ENCODE measurements around the gene STUB1. TPM values are rescaled to one million over a fixed set of nuclear protein-coding genes. Genes with fewer than 3 reads are reported as not detected.

The STUB1 gene
- total RNA-seq, 4 donors from 2014 or later, result 155 to 215 (median 178) TPM

DNA sequence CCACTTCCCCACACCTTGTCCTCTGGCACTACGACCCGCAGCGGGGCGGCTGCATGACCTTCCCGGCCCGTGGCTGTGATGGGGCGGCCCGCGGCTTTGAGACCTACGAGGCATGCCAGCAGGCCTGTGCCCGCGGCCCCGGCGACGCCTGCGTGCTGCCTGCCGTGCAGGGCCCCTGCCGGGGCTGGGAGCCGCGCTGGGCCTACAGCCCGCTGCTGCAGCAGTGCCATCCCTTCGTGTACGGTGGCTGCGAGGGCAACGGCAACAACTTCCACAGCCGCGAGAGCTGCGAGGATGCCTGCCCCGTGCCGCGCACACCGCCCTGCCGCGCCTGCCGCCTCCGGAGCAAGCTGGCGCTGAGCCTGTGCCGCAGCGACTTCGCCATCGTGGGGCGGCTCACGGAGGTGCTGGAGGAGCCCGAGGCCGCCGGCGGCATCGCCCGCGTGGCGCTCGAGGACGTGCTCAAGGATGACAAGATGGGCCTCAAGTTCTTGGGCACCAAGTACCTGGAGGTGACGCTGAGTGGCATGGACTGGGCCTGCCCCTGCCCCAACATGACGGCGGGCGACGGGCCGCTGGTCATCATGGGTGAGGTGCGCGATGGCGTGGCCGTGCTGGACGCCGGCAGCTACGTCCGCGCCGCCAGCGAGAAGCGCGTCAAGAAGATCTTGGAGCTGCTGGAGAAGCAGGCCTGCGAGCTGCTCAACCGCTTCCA lies 46.7 kb upstream of the STUB1 start:
- no peak overlapping the region for H3K4me3 ChIP-seq
- H3K36me3 ChIP-seq, result peaks cover 10 to 32% (median 25%) of the 10 kb centered on the region in 4 donors
- no peak for DNase-seq (ENCODE audit: extremely low spot score)
- TF ChIP-seq CTCF (IDR thresholded peaks at IDR 0.05), result no peak
- TF ChIP-seq POLR2A (IDR thresholded peaks at IDR 0.05; ENCODE audit: low read depth), result no peak
- no peak for TF ChIP-seq POLR2AphosphoS5 (IDR thresholded peaks at IDR 0.05)
- TF ChIP-seq EP300 (IDR thresholded peaks at IDR 0.05), result no peak
- H3K4me1 ChIP-seq, result peaks cover 34 to 57% (median 52%) of the 10 kb centered on the region in 4 donors
- no peak overlapping the region for H3K27ac ChIP-seq (replicated peaks in 1 of 4)
- peaks cover 0 to 21% (median 0%) of the 10 kb centered on the region in 4 donors for H3K27me3 ChIP-seq
- no peaks in the 10 kb centered on the region for H3K9me3 ChIP-seq
- intact Hi-C loops (cut with DNase I), result no loop called here
- WGBS, result 97% methylated on average over 49 of the region's 74 CpGs

- no peak for TF ChIP-seq EP300 (IDR thresholded peaks at IDR 0.05)
- TF ChIP-seq POLR2A (IDR thresholded peaks at IDR 0.05; ENCODE audit: low read depth), result no peak
- no peak for TF ChIP-seq CTCF (IDR thresholded peaks at IDR 0.05)
- TF ChIP-seq POLR2AphosphoS5 (IDR thresholded peaks at IDR 0.05), result no peak
- H3K36me3 ChIP-seq, result peaks cover 10 to 25% (median 20%) of the 10 kb centered on the region in 4 donors
- peaks cover 0 to 21% (median 0%) of the 10 kb centered on the region in 4 donors for H3K27me3 ChIP-seq
- H3K4me3 ChIP-seq, result no peak overlapping the region
- no peak for DNase-seq (ENCODE audit: extremely low spot score)
- intact Hi-C loops (cut with DNase I), result no loop called here
- 87% methylated on average over 20 of the region's 22 CpGs for WGBS
- H3K9me3 ChIP-seq, result no peaks in the 10 kb centered on the region
- H3K27ac ChIP-seq (replicated peaks in 1 of 4), result no peak overlapping the region
- H3K4me1 ChIP-seq, result peaks cover 34 to 60% (median 53%) of the 10 kb centered on the region in 4 donors
These were observed 46.0 kb upstream of the STUB1 start for GRCh38 chr16:634051-634670.

GRCh38 chr16:634996-635395 lies 45.2 kb upstream of the STUB1 start:
- intact Hi-C loops (cut with DNase I), result loop anchor here (5.0 kb wide), 2 partner anchors 48 to 233 kb away; partner anchors contain the start of gene DECR2

GRCh38 chr16:635573-636205 lies 44.5 kb upstream of the STUB1 start:
- peaks cover 10 to 24% (median 19%) of the 10 kb centered on the region in 4 donors for H3K36me3 ChIP-seq
- peak overlapping the region; percentile 66 to 91 (median 82) for H3K4me3 ChIP-seq
- H3K4me1 ChIP-seq, result peaks cover 29 to 49% (median 42%) of the 10 kb centered on the region in 4 donors
- intact Hi-C loops (cut with DNase I), result loop anchor here (5.0 kb wide), 2 partner anchors 48 to 233 kb away; partner anchors contain the start of gene DECR2
- H3K27ac ChIP-seq (replicated peaks in 1 of 4), result peak overlapping the region; percentile 93 to 98 (median 95)
- H3K27me3 ChIP-seq, result peaks cover 0 to 21% (median 0%) of the 10 kb centered on the region in 4 donors
- no peaks in the 10 kb centered on the region for H3K9me3 ChIP-seq
- TF ChIP-seq POLR2A (IDR thresholded peaks at IDR 0.05; ENCODE audit: low read depth), result peak; percentile 8
- TF ChIP-seq POLR2AphosphoS5 (IDR thresholded peaks at IDR 0.05), result no peak
- DNase-seq (ENCODE audit: extremely low spot score), result no peak
- 3% methylated on average over 20 of the region's 55 CpGs for WGBS

More at GRCh38 chr16:634996-635395, 45.2 kb upstream of the STUB1 start:
- Histone ChIP-seq H3K9me3 (no peaks in the 10 kb centered on the region), H3K4me3 (peak overlapping the region; percentile 66 to 91 (median 82)), H3K4me1 (peaks cover 34 to 52% (median 46%) of the 10 kb centered on the region in 4 donors), H3K27ac (replicated peaks in 1 of 4) (no peak overlapping the region), H3K27me3 (peaks cover 0 to 21% (median 0%) of the 10 kb centered on the region in 4 donors), H3K36me3 (peaks cover 10 to 24% (median 19%) of the 10 kb centered on the region in 4 donors)
- WGBS, result 79% methylated on average over 6 of the region's 7 CpGs
- TF ChIP-seq CTCF (IDR thresholded peaks at IDR 0.05), result no peak
- no peak for TF ChIP-seq POLR2A (IDR thresholded peaks at IDR 0.05; ENCODE audit: low read depth)
- TF ChIP-seq POLR2AphosphoS5 (IDR thresholded peaks at IDR 0.05), result no peak
- TF ChIP-seq EP300 (IDR thresholded peaks at IDR 0.05), result no peak
- DNase-seq (ENCODE audit: extremely low spot score), result no peak
